ENCODE measurements around the gene SOX6. TPM values are rescaled to one million over a fixed set of nuclear protein-coding genes. Genes with fewer than 3 reads are reported as not detected.

The SOX6 gene
- polyA plus RNA-seq, 3 donors = 20.4 to 29.3 (median 24.1) TPM

GRCh38 chr11:16278979-16279378 is 77.4 kb downstream of the SOX6 start:
- DNase-seq = no peak

GRCh38 chr11:16278273-16278672 is 78.1 kb downstream of the SOX6 start:
- no peak for DNase-seq

- DNase-seq = no peak
Measured at GRCh38 chr11:16276251-16276650, 80.1 kb downstream of the SOX6 start.

GRCh38 chr11:16271258-16271657 is 85.1 kb downstream of the SOX6 start:
- DNase-seq = no peak

GRCh38 chr11:16266021-16266420 is 90.3 kb downstream of the SOX6 start:
- DNase-seq = no peak

- DNase-seq = no peak
Measured at GRCh38 chr11:16265022-16265421, 91.3 kb downstream of the SOX6 start.

GRCh38 chr11:16262645-16262955 is 93.7 kb downstream of the SOX6 start:
- no peak for DNase-seq

GRCh38 chr11:16261836-16262644 is 94.3 kb downstream of the SOX6 start:
- no peak for DNase-seq

GRCh38 chr11:16252373-16252772 is 104.0 kb downstream of the SOX6 start:
- no peak for DNase-seq

GRCh38 chr11:16248248-16248647 is 108.1 kb downstream of the SOX6 start:
- DNase-seq = no peak

- DNase-seq = no peak
Measured at GRCh38 chr11:16242806-16243205, 113.5 kb downstream of the SOX6 start.

GRCh38 chr11:16240687-16241086 is 115.7 kb downstream of the SOX6 start:
- no peak for DNase-seq

GRCh38 chr11:16239141-16240105 is 116.9 kb downstream of the SOX6 start:
- no peak for DNase-seq

GRCh38 chr11:16226245-16226644 is 130.1 kb downstream of the SOX6 start:
- peak; percentile 10 for DNase-seq

GRCh38 chr11:16225623-16226022 is 130.7 kb downstream of the SOX6 start:
- no peak for DNase-seq

GRCh38 chr11:16223558-16223957 is 132.8 kb downstream of the SOX6 start:
- DNase-seq = no peak

GRCh38 chr11:16217631-16218030 is 138.7 kb downstream of the SOX6 start:
- DNase-seq = no peak

GRCh38 chr11:16216831-16217230 is 139.5 kb downstream of the SOX6 start:
- DNase-seq = no peak

GRCh38 chr11:16215352-16215751 is 141.0 kb downstream of the SOX6 start:
- no peak for DNase-seq

GRCh38 chr11:16211407-16211806 is 144.9 kb downstream of the SOX6 start:
- no peak for DNase-seq

- DNase-seq = no peak
Measured at GRCh38 chr11:16204261-16204660, 152.1 kb downstream of the SOX6 start.

GRCh38 chr11:16195651-16196050 is 160.7 kb downstream of the SOX6 start:
- DNase-seq = no peak

GRCh38 chr11:16194566-16194965 is 161.8 kb downstream of the SOX6 start:
- no peak for DNase-seq

Data from renal pelvis (tissue), 4 donors.